Activated T-cell treated with anti-CD3 and anti-CD28 coated beads, Interleukin-2, amount 50 U/mL, for 48 hours (primary cell): ENCODE measurements around the gene USH1G.

Experiments used
- DNase-seq, 2 experiments: peaks; one replicate each; pipeline ENCODE4 v3.0.0-alpha.2; 2020

The USH1G gene

GRCh38 chr17:74901353-74902135, 21.5 kb downstream of the USH1G start:
- no peak for DNase-seq

DNA sequence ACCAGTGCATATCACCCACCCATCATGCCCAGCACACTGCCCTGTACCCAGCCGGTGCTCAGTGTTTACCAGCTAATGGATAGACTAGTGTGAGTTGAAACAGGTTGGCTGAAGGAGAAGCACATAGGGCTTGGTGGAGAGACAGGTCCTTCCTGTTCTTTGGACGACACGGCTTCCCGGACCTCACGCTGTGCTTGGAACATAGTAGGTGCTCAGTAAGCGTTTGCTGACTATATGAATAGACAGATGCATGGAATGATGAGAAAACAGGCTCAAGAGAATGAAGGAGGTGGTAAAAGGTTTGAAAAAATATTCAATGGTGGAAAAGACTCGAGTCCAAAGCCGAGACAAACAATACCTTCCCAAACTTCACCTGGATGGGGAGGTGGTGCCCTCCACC, 22.8 kb downstream of the USH1G start:
- DNase-seq: no peak

DNA sequence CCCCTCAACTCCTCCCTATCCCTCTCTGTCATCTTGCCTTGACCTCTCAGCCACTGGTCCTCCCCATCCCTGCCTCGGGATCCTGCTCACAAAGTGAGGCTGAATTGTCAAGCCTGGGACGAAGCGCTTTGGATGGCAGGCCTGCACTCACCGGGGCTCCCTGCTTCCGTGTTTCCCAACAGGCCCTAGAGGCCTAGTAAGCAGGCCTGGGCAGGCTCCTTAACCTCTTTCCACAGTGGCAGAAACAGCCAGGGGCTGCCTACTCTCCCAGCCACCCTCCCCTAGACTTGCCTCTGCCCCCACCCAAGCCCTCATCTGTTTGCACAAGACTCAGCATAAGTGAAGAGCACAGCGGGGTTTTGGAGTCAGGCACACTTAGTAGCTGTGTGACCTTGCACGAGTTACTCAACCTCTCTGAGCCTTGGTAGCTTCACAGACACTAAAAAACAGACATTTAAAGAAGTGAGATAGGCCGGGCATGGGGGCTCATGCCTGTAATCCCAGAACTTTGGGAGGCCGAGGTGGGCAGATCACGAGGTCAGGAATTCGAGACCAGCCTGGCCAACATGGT, 24.6 kb downstream of the USH1G start:
- DNase-seq: no peak

DNA sequence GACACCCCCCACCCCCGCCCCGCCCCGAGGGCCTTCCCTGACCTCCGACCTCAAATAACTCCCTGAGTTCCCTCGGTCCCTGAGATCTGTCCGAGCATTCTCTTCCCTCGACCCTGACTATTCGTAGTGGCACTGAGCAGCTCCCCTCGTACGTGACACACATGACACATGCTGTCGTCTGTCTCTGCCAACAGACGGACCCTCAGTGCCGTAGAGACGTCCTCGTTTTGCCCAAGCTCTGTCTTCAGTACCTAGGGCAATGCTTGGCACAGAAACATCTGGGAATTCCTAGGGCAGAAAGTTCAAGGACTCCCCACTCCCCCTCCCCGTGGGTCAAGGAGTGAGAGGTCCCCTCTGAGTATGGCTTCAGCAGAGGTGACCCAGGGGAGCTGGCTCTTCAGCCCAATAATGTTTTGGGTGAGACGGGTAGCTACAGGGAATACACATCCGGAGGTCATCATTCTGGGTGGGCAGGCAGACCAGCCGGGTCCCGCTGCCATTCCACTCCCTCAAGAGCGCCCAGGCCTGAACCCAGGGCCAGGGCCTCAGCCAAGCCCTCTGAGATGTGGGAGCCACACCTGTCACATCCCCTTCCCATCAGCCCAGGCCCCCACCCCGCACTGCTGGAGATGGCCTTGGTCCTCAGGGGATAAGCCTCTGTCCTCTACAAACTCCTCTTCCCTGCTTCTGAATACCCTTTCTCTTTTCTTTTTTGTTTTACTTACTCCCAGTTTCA, 29.0 kb downstream of the USH1G start:
- DNase-seq: no peak

GRCh38 chr17:74892974-74893911, 29.8 kb downstream of the USH1G start, which contains the start of gene FADS6:
TSS of gene FADS6 (minus strand) at chr17:74893633. CDS start at chr17:74893595, 38 bp downstream.
- DNase-seq: no peak

- DNase-seq: no peak
Observed at GRCh38 chr17:74892013-74892841, 30.8 kb downstream of the USH1G start.

GRCh38 chr17:74890554-74890953, 32.5 kb downstream of the USH1G start:
- DNase-seq: no peak

DNA sequence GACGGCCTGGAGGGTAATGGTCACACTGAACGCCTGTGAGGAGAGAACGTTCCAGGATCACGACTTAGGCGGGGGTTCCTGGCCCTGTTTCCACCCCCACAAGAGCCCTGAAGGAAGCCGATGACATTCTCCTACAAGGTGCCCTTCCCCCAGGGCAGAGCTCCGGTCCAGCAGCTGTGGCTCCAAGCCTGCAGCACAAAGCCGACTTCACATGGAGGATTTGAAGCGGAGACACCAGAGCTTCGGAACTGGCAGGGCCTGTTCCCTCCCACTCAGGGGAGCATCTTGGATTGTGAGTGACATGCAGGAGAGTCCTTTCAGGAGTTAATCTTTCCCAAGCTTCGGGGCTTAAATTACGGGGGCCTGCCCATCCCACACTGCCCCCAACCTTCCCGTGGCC, 34.6 kb downstream of the USH1G start:
- DNase-seq: no peak

GRCh38 chr17:74883241-74883745, 39.8 kb downstream of the USH1G start:
- no peak for DNase-seq

- DNase-seq: no peak
Observed at GRCh38 chr17:74882517-74883240, 40.4 kb downstream of the USH1G start.

- DNase-seq: no peak
Observed at GRCh38 chr17:74881073-74881472, 42.0 kb downstream of the USH1G start.

- DNase-seq: no peak
Observed at GRCh38 chr17:74879308-74879707, 43.7 kb downstream of the USH1G start.

GRCh38 chr17:74878658-74879057, 44.4 kb downstream of the USH1G start:
- no peak for DNase-seq

DNA sequence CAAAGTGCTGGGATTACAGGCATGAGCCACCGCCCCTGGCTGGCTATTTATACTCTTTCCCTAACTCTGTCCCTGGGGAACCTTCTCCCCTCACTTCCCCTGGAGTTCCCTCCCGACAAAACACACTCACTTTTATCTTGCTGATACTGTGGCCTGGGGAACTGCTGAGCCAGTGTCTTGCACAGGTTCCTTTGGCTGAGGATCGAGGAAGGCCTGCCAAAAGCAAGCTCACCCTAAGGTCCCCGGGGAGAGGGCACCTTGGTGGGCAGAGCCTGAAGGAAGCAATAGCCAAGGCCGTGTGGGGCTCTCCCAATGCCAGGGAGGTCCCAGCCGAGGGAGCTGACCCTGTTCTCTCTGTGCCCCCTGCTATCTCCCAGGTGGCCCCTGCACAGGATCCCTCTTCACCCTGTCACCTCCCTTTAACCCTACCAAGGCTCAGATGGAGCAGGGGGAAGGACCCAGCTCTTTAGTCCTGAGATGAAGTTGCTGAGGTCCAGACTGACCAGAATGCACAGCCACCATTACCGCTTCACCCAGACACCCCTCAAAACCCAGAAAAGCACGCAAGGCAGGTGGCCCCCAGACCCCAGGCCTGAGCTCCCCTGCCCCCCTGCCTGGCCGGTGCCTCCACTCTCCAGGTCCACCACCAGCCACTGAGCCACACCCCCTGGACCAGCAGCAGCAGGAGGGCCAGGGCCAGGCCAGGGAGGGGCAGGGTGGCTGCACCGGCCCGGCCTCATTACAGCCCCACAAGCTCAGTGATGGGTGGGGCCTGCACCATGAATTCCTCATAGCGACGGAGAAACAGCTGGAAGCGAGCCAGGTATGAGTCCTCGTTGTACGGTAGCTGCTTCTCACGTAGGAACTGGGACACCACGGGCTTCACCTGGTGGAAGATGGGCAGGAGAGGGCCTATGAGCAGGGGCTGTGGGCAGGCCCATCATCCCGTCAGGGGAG, 45.2 kb downstream of the USH1G start:
- DNase-seq: no peak

GRCh38 chr17:74875977-74876593, 47.0 kb downstream of the USH1G start:
- no peak for DNase-seq

GRCh38 chr17:74875155-74875976, 47.7 kb downstream of the USH1G start:
- no peak for DNase-seq

- DNase-seq: no peak
Observed at GRCh38 chr17:74874615-74875037, 48.4 kb downstream of the USH1G start.
